22Rv1 (cell line): Measurements from ENCODE around the gene SOD1.
"Not testable (repeated sequence)": the region's sequence is repeated elsewhere in the genome, so short reads cannot be mapped to it uniquely, and the experiment has no call there.

Experiments used
- ZFX ChIP-seq: fragments of 450-650 bp; IDR thresholded peaks from 2 replicates; pipeline ENCODE4 v1.6.1; 2017; ENCODE audit warnings: antibody characterized with exemption, borderline replicate concordance
- TF ChIP-seq, protein P1 (sequence below): fragments of 450-650 bp; IDR thresholded peaks from 2 replicates; pipeline ENCODE4 v1.5.1; 2017; ENCODE audit warnings: mild to moderate bottlenecking

DNA sequence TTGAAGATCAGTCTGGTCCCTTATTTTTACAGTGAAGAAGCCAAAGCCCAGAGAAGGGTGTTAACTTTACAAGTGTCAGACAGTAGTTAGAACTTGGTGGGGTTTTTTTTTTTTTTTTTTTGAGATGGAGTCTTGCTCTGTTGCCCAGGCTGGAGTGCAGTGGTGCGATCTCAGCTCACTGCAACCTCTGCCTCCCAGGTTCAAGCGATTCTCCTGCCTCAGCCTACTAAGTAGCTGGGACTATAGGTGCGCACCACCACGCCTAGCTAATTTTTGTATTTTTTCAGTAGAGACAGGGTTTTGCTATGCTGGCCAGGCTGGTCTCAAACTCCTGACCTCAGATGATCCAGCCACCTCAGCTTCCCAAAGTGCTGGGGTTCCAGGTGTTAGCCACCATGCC lies 6.4 kb downstream of the SOD1 start:
- TF ChIP-seq, protein P1, sequence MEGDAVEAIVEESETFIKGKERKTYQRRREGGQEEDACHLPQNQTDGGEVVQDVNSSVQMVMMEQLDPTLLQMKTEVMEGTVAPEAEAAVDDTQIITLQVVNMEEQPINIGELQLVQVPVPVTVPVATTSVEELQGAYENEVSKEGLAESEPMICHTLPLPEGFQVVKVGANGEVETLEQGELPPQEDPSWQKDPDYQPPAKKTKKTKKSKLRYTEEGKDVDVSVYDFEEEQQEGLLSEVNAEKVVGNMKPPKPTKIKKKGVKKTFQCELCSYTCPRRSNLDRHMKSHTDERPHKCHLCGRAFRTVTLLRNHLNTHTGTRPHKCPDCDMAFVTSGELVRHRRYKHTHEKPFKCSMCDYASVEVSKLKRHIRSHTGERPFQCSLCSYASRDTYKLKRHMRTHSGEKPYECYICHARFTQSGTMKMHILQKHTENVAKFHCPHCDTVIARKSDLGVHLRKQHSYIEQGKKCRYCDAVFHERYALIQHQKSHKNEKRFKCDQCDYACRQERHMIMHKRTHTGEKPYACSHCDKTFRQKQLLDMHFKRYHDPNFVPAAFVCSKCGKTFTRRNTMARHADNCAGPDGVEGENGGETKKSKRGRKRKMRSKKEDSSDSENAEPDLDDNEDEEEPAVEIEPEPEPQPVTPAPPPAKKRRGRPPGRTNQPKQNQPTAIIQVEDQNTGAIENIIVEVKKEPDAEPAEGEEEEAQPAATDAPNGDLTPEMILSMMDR, result not testable (repeated sequence)
- TF ChIP-seq ZFX, result not testable (repeated sequence)
